HG02870 (cell line): ENCODE measurements around the gene MT1F.

ENCODE experiments used
- ATAC-seq: cut with Tn5 transposase; IDR thresholded peaks from one replicate; pipeline ENCODE4 v1.9.1; 2021; ENCODE audit warnings: mild to moderate bottlenecking, moderate library complexity; ENCODE audit not compliant: unreplicated experiment

The MT1F gene

DNA sequence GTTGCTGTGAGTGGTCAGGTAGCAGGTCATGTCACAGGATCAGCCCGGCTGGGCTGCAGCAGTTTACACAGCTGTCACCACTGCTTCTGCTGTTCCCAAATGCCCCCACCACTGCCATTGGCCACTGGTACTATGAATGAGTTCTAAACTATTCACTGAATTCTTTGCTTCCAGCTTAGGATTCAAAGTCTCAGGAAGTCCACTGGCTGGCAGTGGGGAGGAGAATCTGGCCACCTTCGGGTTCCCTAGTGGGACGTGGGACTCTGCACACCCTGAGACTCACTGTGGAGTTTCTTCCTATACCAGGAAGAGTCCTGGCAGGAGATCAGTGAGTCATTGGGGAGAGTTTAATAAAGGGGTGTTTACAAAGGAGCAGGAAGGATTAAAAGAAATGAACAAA, 31.4 kb downstream of the MT1F start:
- no peak for ATAC-seq

DNA sequence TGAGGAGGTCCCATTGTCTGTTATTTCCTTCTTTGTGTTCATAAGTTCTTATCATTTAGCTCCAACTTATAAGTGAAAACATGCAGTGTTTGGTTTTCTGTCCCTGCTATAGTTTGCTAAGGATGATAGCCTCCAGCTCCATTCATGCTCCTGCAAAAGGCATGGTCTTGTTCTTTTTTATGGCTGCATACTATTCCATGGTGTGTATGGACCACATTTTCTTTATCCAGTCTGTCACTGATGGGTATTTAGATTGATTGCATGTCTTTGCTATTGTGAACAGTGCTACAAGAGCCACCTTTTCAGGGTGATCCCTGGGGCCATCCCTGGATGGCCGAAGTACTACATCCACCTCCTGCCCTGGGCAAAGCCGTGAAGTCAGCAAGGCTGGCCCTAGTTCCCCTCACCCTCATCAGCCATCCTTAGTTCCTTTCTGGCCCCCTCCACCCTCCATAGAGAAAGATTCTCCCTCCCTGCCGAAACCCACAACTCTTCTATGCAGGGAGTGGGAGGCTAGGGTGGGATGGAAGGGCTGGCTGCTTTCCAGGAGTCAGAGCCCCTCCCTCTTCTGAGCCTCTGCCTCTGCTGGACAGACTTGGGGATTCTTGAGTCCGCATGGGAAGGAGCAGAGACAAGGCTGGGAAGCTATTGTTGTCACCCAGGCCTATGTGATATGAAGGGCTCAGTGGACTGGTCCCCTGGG, 32.8 kb downstream of the MT1F start:
- no peak for ATAC-seq

DNA sequence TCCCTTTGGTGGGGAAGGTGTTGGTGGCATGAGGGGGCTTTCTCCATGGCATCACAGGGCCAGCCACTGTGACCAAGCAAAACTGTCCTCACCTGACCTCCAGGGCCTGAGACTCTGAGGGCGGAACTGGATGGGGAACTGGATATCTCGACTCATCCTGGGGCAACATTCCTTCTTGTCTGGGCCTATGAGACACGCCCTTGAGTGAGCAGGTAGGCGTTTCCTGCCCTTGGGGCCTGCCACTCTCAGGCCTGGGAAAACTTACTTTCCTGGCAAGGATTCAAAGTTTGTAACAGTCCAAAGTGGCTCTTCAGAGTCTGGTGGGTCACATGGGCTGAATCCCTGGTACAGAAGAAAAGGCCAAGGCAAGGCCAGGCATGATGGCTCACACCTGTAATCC, 34.1 kb downstream of the MT1F start:
- no peak for ATAC-seq

DNA sequence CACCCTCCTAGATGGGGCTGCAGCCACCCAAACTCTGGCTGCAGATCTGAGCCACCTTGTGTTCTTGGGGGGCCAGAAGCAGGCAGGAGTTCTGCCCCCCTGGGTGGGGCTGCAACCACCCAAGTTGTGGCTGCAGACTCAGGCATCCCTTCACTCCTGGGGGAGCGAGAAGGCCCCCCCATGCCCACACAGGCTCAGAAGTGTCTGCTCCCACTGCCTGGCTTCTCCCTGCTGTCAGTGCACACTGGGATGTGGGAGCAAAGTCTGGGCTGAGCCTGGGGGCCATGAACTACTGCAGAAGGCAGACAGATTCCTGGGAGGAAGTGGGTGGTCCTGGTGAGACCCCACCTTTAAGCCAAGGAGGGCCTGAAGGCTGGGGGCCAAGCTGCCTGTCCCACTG, 37.5 kb downstream of the MT1F start:
- no peak for ATAC-seq

DNA sequence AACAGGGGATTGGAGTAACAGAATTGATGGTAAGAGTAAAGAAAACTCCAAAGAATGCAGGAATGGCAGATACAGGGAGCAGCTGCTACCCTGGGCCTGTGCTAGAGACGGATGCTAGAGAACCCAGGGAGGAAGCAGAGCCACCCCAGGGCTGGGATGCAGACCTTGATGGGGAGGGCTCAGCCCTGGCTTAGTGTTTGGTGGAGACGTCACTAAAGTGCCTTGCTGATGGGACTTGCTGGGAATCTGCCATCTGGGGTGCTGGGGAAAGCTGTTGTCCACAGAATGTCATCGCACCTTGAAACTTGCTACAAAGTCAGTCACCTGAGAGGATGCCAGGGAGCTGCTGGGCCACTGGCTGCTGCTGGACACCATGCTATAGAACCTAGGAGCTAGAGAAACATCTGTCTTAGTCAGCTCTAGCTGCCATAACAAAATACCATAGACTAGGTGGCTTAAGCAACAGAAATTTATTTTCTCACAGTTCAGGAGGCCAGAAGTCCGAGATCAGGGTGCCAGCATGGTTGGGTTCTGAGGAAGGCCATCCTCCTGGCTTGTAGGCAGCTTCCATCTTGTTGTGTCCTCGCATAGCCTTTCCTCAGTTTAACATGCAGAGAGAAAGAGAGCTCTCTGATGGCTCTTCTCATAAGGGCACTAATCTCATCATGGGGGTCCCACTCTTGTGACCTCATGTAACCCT, 39.8 kb downstream of the MT1F start:
- ATAC-seq = no peak

DNA sequence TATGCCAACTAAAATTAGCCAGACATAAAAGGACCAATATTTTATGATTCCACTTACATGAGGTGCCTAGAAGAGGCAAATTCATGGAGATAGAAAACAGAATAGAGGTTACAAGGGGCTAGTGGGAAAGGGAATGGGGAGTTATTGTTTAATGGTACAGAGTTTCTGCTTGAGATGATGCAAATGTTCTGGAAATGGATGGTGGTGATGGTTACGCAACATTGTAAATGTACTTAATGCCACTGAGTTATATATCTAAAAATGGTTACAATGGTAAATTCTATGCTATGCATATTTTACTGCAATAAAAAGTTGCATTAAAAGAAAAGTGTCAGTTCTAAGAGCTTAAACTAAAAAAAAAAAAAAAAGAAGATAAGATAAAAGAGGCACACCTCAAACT, 42.4 kb downstream of the MT1F start:
- no peak for ATAC-seq

DNA sequence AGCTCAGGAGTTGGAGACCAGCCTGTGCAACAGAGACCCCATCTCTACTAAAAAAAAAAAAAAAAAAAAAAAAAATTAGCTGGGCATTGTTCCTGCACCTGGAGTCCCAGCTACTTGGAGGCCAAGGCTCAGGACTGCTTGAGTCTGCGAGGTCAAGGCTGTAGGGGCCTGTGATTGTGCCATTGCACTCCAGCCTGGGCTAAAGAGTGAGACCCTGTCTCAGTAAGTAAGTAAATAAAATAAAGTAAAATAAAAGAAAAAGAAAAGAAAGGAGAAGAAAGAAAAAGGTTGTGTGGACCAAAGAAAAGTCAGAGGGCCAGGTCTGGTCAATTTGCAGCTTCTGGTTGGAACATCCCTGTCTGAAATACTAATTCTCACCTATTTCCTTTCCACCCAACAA, 42.9 kb downstream of the MT1F start:
- no peak for ATAC-seq

DNA sequence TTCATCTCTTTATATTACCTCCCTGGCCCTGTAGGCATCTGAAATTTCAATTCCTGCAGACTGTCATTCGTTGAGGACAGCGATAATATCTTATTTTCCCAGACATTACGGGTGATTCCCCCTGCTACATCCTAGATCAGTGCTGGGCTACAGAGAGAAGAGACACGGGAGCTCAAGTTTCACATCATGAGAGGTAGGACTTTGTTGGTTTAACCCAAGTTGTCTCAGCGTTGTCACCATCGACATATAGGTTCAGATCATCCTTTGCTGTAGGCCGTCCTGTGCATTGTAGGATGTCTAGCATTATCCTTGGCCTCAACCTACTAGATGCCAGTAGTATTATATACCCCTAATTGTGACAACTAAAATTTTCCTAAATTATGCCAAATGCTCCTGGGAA, 43.8 kb downstream of the MT1F start:
- ATAC-seq = no peak

DNA sequence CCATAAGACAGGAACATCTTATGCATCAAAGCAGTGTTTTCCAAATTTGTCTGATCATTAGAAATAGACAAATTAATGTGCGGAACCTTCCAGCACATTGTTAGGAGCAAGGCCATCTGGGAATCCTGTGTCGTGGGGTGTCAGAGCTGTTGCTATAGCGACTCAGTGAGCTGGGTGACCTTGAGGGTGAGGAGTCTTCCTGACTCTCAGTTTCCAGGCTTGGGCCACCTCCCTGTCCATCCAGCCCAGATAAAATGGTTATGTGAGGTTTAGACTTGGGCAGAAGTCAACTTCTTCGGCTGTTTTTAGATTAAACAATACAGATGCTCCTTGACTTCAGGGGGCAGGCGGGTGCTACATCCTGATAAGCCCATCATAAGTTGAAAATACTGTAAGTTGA, 45.1 kb downstream of the MT1F start:
- ATAC-seq = no peak
